Ishikawa (cell line): ENCODE measurements around the gene KHDRBS2.

Experiments
- CEBPB ChIP-seq: IDR thresholded peaks from 2 replicates; pipeline ENCODE4 v1.6.1; 2012
- CREB1 ChIP-seq: IDR thresholded peaks from 2 replicates; pipeline ENCODE4 v1.6.1; 2012; ENCODE audit warnings: low read depth
- FOXM1 ChIP-seq: IDR thresholded peaks from 2 replicates; pipeline ENCODE4 v1.6.1; 2012; ENCODE audit warnings: low read depth, borderline replicate concordance
- RAD21 ChIP-seq: IDR thresholded peaks from 2 replicates; pipeline ENCODE4 v1.6.1; 2012; ENCODE audit warnings: low read depth
- TAF1 ChIP-seq: IDR thresholded peaks from 2 replicates; pipeline ENCODE4 v1.6.1; 2012; ENCODE audit warnings: low read depth, mild to moderate bottlenecking
- YY1 ChIP-seq: IDR thresholded peaks from 2 replicates; pipeline ENCODE4 v1.6.1; 2012; ENCODE audit warnings: low read depth

DNA sequence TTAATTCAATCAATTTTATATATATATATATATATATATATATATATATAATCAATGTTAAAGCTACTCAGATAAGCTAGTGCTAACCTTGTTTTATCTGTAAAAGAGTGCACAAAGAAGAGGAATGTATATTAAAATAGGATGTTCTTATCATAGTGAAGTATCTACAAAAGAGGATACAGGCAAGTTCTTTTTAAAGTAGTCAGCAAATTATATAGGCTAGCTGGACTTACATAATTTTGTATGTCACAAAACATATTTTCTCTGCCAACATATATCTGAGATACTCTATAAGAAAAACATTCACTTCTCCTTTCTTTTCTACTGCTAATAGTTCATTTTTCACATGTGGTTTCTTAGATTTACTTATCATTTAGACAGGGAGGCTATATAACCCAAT lies 39.9 kb downstream of the KHDRBS2 start:
- TF ChIP-seq CEBPB (no peak), RAD21 (no peak), YY1 (no peak), TAF1 (no peak), CREB1 (no peak), FOXM1 (no peak)
